Activated naive CD8-positive, alpha-beta T cell treated with anti-CD3 and anti-CD28 coated beads, Interleukin-2, amount 10 ng/mL, durations not matched to agents 7 days and 5 days (primary cell): Measurements from ENCODE around the gene ELP5. TPM values are rescaled to one million over a fixed set of nuclear protein-coding genes. Genes with fewer than 3 reads are reported as not detected.

ENCODE experiments used
- ATAC-seq: fragments of 150-1000 bp; cut with Tn5 transposase; one replicate; pipeline ENCODE4 v1.10.0; 2021; ENCODE audit warnings: low read depth, moderate library complexity
- POLR2A ChIA-PET: fragments of 350-600 bp; sonication (Branson Sonifier 250); formaldehyde crosslinking; loops from one replicate; lab custom pipeline; 2021; ENCODE audit warnings: antibody characterized with exemption; lab: Charles Lee
- DNase-seq: peaks from one replicate; pipeline ENCODE4 v3.0.0; 2021
- H3K27ac Mint-ChIP-seq: one replicate; pipeline ENCODE4 v1.8.0; 2022; ENCODE audit warnings: mild to moderate bottlenecking, mixed read lengths
- H3K27me3 Mint-ChIP-seq: one replicate; pipeline ENCODE4 v1.8.0; 2022; ENCODE audit warnings: mild to moderate bottlenecking, moderate library complexity, mixed read lengths
- H3K36me3 Mint-ChIP-seq: one replicate; pipeline ENCODE4 v1.8.0; 2021; ENCODE audit warnings: mild to moderate bottlenecking, mixed read lengths
- H3K4me1 Mint-ChIP-seq: one replicate; pipeline ENCODE4 v1.8.0; 2021; ENCODE audit warnings: mixed read lengths
- H3K4me3 Mint-ChIP-seq: one replicate; pipeline ENCODE4 v1.8.0; 2022; ENCODE audit warnings: mild to moderate bottlenecking, moderate library complexity, mixed read lengths
- H3K9me3 Mint-ChIP-seq: one replicate; pipeline ENCODE4 v1.8.0; 2021; ENCODE audit warnings: mixed read lengths
- total RNA-seq, 2 experiments: library from RNA; stranded (reverse); gene quantifications; one replicate each; pipeline ENCODE4 v1.2.3, GENCODE V29; 2021

The ELP5 gene
- total RNA-seq, 2 experiments from 2014 or later = 49.5 to 52.0 TPM

GRCh38 chr17:7292194-7292593, 40.2 kb downstream of the ELP5 start:
- Mint-ChIP-seq H3K27me3 (peaks cover 48% of the 10 kb centered on the region), H3K27ac (no peak overlapping the region), H3K9me3 (no peaks in the 10 kb centered on the region), H3K4me3 (no peak overlapping the region), H3K4me1 (peaks cover 20% of the 10 kb centered on the region), H3K36me3 (no peaks in the 10 kb centered on the region)
- ATAC-seq (no peak), DNase-seq (no peak)
- POLR2A ChIA-PET = interaction anchor here (2.0 kb wide), 1 partner anchor 11 kb away, joined by 5 read pairs; the partner anchor contains the start of gene SLC2A4

DNA sequence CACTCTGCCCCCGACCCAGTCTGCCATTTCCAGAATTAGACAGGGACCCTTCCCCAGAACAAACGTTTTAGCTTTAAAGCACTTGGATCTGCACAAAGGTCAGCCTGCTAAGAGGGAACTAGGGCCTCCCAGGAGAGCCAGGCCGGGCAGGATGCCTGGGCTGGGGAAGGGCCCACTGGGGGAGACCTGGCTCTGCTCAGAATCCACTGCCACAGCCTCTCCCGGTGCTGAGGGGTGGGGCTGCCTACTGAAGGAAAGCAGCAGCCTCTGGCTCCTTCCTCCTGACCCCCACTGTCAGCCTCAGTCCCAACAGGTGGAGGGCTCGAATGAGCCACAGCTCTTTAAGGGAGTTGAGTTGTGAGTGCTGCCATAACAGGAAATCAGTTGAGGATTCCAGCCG, 40.7 kb downstream of the ELP5 start:
- H3K4me1 Mint-ChIP-seq = peaks cover 20% of the 10 kb centered on the region
- ATAC-seq = no peak
- H3K9me3 Mint-ChIP-seq = no peaks in the 10 kb centered on the region
- POLR2A ChIA-PET = interaction anchor here (2.0 kb wide), 1 partner anchor 11 kb away, joined by 5 read pairs; the partner anchor contains the start of gene SLC2A4
- DNase-seq = no peak
- no peak overlapping the region for H3K27ac Mint-ChIP-seq
- H3K4me3 Mint-ChIP-seq = no peak overlapping the region
- H3K36me3 Mint-ChIP-seq = no peaks in the 10 kb centered on the region
- peaks cover 48% of the 10 kb centered on the region for H3K27me3 Mint-ChIP-seq

DNA sequence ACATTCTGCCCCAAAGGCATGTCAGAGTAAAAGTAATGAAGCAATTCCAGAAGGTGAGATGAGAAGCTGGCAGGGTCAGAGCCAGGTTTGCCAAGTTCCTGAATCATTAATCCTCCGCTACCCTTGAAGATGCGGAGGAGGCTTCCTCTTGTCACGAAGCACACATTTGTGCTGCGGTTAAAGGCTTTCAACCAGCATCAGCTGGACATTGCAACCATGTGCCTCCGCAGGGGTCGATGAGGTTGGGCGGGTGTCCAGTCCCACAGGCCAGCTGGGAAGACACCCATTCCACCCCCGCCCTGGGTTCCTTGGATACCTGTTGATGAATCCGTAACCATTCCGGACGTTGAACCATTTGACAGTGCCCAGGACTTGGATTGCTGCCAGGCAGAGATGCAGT, 41.1 kb downstream of the ELP5 start:
- ATAC-seq = no peak
- H3K9me3 Mint-ChIP-seq = no peaks in the 10 kb centered on the region
- no peaks in the 10 kb centered on the region for H3K36me3 Mint-ChIP-seq
- no peak for DNase-seq
- POLR2A ChIA-PET = interaction anchor here (2.0 kb wide), 1 partner anchor 12 kb away, joined by 5 read pairs; the partner anchor contains the start of gene SLC2A4
- H3K27me3 Mint-ChIP-seq = peaks cover 43% of the 10 kb centered on the region
- no peak overlapping the region for H3K27ac Mint-ChIP-seq
- H3K4me3 Mint-ChIP-seq = peak overlapping the region; percentile 35
- peaks cover 20% of the 10 kb centered on the region for H3K4me1 Mint-ChIP-seq

- POLR2A ChIA-PET = no interaction called here
- DNase-seq = peak; percentile 53
- no peaks in the 10 kb centered on the region for H3K9me3 Mint-ChIP-seq
- no peak overlapping the region for H3K27ac Mint-ChIP-seq
- H3K27me3 Mint-ChIP-seq = peaks cover 41% of the 10 kb centered on the region
- ATAC-seq = no peak
- H3K4me1 Mint-ChIP-seq = peaks cover 20% of the 10 kb centered on the region
- no peak overlapping the region for H3K4me3 Mint-ChIP-seq
- no peaks in the 10 kb centered on the region for H3K36me3 Mint-ChIP-seq
Observed at GRCh38 chr17:7293816-7294613, 42.0 kb downstream of the ELP5 start.

GRCh38 chr17:7294614-7295153, 42.7 kb downstream of the ELP5 start, which contains the start of gene YBX2:
Gene YBX2 (minus strand): TSS chr17:7294639. CDS start chr17:7294500, 139 bp downstream.
- DNase-seq (peak; percentile 87), ATAC-seq (peak; percentile 81)
- Mint-ChIP-seq H3K4me3 (peak within 1 kb of the TSS; percentile 79), H3K9me3 (no peaks in the 10 kb centered on the region), H3K27ac (peak within 1 kb of the TSS; percentile 42), H3K4me1 (peaks cover 20% of the 10 kb centered on the region), H3K36me3 (no peaks in the 10 kb centered on the region), H3K27me3 (peaks cover 45% of the 10 kb centered on the region)
- POLR2A ChIA-PET = no interaction called here

- H3K36me3 Mint-ChIP-seq = no peaks in the 10 kb centered on the region
- peaks cover 20% of the 10 kb centered on the region for H3K4me1 Mint-ChIP-seq
- ATAC-seq (no peak), DNase-seq (no peak)
- POLR2A ChIA-PET = interaction anchor here (0.8 to 1.3 kb wide), 4 partner anchors 10 to 53 kb away, joined by 3 to 6 read pairs (median 3); partner anchors contain the start of gene SLC2A4
- H3K9me3 Mint-ChIP-seq = no peaks in the 10 kb centered on the region
- H3K27ac Mint-ChIP-seq = peak overlapping the region; percentile 42
- peaks cover 46% of the 10 kb centered on the region for H3K27me3 Mint-ChIP-seq
- H3K4me3 Mint-ChIP-seq = peak overlapping the region; percentile 79
Observed at GRCh38 chr17:7295230-7296180, 43.5 kb downstream of the ELP5 start.

DNA sequence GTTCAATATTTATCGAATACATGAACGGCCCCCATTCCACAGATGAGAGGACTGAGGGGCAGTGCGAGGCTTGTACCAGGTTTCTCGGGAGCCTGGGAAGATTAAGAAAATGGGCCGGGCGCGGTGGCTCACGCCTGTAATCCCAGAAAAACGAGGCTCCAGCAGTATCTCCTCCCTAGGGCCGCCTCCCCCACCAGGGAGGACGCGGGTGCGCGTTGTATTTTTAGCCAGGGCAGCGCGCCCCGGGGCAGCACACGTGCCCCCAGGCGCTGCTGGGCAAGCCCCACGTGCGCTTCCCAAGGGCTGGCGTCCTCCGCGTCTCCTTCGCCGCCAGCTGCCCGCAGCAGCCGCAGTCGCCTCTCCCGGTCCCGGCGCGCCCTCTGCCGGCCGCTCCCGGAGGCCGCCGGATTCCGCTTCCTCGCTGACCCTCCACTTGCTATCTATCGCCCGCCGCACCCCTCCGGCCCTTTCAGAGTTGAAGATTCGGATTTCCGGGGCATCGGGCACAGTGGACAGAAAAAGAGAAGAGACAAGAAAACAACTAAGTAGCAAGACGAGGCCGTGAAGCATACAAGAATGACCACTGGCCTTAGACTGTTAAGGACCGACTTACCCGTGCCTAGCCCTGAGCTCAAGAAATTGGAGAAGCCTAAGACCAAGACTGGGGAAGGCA, 44.3 kb downstream of the ELP5 start:
- Mint-ChIP-seq H3K27ac (no peak overlapping the region), H3K4me3 (peak overlapping the region; percentile 55), H3K36me3 (no peaks in the 10 kb centered on the region), H3K4me1 (peaks cover 20% of the 10 kb centered on the region), H3K27me3 (peaks cover 44% of the 10 kb centered on the region), H3K9me3 (no peaks in the 10 kb centered on the region)
- ATAC-seq = peak; percentile 31
- POLR2A ChIA-PET = interaction anchor here (0.8 to 1.4 kb wide), 5 partner anchors 10 to 253 kb away, joined by 3 to 6 read pairs (median 3); partner anchors contain the start of gene SLC2A4
- peak; percentile 82 for DNase-seq

- peaks cover 8% of the 10 kb centered on the region for H3K4me1 Mint-ChIP-seq
- ATAC-seq = no peak
Observed at GRCh38 chr17:7304179-7304578, 52.2 kb downstream of the ELP5 start.

DNA sequence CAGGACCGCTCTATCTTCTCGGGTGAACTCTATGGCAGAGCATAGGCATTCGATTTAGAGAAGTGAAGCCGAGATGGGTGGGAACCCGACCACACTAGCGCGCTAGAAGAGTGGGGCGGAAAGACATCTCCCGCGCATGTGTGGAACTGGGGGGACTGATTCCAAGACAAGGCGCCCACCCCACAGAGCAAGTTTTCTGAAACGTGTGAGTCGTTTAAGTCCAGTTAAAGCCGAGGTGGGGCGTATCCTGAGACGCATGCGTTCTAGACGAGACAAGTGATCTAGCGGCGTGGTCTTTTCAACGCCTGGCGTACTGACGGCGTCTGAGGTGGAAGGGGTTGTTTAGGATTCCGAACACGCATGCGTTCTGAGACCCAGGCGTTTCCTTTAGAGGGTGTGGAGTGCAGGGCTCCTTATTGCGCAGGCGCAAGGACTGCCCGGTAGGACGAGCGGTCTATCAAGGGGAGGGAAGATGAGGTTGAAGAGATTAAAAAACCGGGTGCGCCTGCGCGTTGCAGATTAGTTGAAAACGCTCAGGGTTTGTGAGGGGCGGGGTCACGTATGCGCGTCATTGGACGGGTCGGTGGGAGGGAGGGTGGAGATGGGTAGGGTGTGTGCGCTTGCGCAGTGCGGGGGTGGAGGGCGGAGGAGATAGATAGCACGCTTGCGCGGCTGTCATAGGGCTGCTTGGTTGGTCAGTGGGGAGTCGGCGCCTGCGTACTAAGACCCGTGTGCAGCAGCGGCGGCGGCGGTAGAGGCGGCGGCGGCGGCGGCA, 55.1 kb downstream of the ELP5 start, which contains the start of gene EIF5A:
EIF5A (plus strand) TSS at position 718 of the 775 bp plus-strand sequence. CDS start 2,008 bp downstream, outside the sequence.
- ATAC-seq (peak; percentile 81), DNase-seq (peak; percentile 99)
- Mint-ChIP-seq H3K4me1 (peaks cover 29% of the 10 kb centered on the region), H3K4me3 (peak within 1 kb of the TSS; percentile 89), H3K27me3 (no peaks in the 10 kb centered on the region), H3K36me3 (peaks cover 19% of the 10 kb centered on the region), H3K9me3 (no peaks in the 10 kb centered on the region), H3K27ac (peak within 1 kb of the TSS; percentile 98)
- POLR2A ChIA-PET = interaction anchor here (2.8 kb wide), 1 partner anchor 37 kb away, joined by 11 read pairs; no protein-coding TSS in a partner anchor

More at GRCh38 chr17:7304179-7304578, 52.2 kb downstream of the ELP5 start:
- no peak overlapping the region for H3K4me3 Mint-ChIP-seq
- peaks cover 2% of the 10 kb centered on the region for H3K36me3 Mint-ChIP-seq
- H3K27ac Mint-ChIP-seq = no peak overlapping the region
- H3K27me3 Mint-ChIP-seq = peaks cover 8% of the 10 kb centered on the region
- H3K9me3 Mint-ChIP-seq = no peaks in the 10 kb centered on the region
- POLR2A ChIA-PET = interaction anchor here (0.7 kb wide), 3 partner anchors 9 to 919 kb away, joined by 3 read pairs; no protein-coding TSS in a partner anchor
- DNase-seq = no peak

- Mint-ChIP-seq H3K4me1 (peaks cover 36% of the 10 kb centered on the region), H3K4me3 (peak overlapping the region; percentile 89), H3K27me3 (no peaks in the 10 kb centered on the region), H3K9me3 (no peaks in the 10 kb centered on the region), H3K27ac (peak overlapping the region; percentile 98), H3K36me3 (peaks cover 25% of the 10 kb centered on the region)
- ATAC-seq = peak; percentile 7
- peak; percentile 71 for DNase-seq
- POLR2A ChIA-PET = interaction anchor here (1.0 to 4.3 kb wide), 7 partner anchors 22 to 378 kb away, joined by 4 to 34 read pairs (median 9); partner anchors contain the start of genes ACAP1, MPDU1, NEURL4 and PHF23
Observed at GRCh38 chr17:7307686-7308624, 55.9 kb downstream of the ELP5 start.
